Renal cortex interstitium (tissue), 15 donors: ENCODE results near the gene DKK1. TPM values are rescaled to one million over a fixed set of nuclear protein-coding genes. Genes with fewer than 3 reads are reported as not detected.
A peak's percentile ranks its signal among the peaks of the same experiment; 100 is the strongest.

ENCODE experiments used
- DNase-seq, 11 donors: peaks; one replicate each; pipeline ENCODE4 v3.0.0-alpha.2; 2013; ENCODE audit warnings: low read depth in 9 of 11, low spot score in 4 of 11; ENCODE audit errors: extremely low read depth in 1 of 11
- long read RNA-seq, 16 experiments: transcript quantifications; one replicate each; lab custom pipeline, GENCODE V29; 2026
- polyA plus RNA-seq, 3 donors: library from polyadenylated mRNA; unstranded; fragments of 120-200 nt; gene quantifications; one replicate each; pipeline ENCODE4 v1.2.1, GENCODE V29; 2013; ENCODE audit not compliant: insufficient read length in 3 of 3

DKK1 gene
- polyA plus RNA-seq, result 10 to 100 TPM; 34.8 to 50.4 (median 42.8) TPM
- long read RNA-seq, donor 1, transcript DKK1-201 (4 exons, 1,790 nt), result major isoform, 10 of 10 reads
- long read RNA-seq, donor 1, partial matches to known transcripts, result 0 of 10 reads
- long read RNA-seq, donor 1, other reads (novel, unspliced or antisense), result 0 of 10 reads
- long read RNA-seq, donor 2, transcript DKK1-201 (4 exons, 1,790 nt), result major isoform, 13 of 13 reads
- long read RNA-seq, donor 2, partial matches to known transcripts, result 0 of 13 reads
- long read RNA-seq, donor 2, other reads (novel, unspliced or antisense), result 0 of 13 reads
- long read RNA-seq, donor 3, transcript DKK1-201 (4 exons, 1,790 nt), result major isoform, 22 of 27 reads
- long read RNA-seq, donor 3, partial matches to known transcripts, result 5 of 27 reads
- long read RNA-seq, donor 3, other reads (novel, unspliced or antisense), result 0 of 27 reads
- long read RNA-seq, donor 4, transcript DKK1-201 (4 exons, 1,790 nt), result major isoform, 17 of 17 reads
- long read RNA-seq, donor 4, partial matches to known transcripts, result 0 of 17 reads
- long read RNA-seq, donor 4, other reads (novel, unspliced or antisense), result 0 of 17 reads
- long read RNA-seq, donor 5, result 0 reads
- long read RNA-seq, donor 6, transcript DKK1-201 (4 exons, 1,790 nt), result major isoform, 17 of 17 reads
- long read RNA-seq, donor 6, partial matches to known transcripts, result 0 of 17 reads
- long read RNA-seq, donor 6, other reads (novel, unspliced or antisense), result 0 of 17 reads
- long read RNA-seq, donor 7, transcript DKK1-201 (4 exons, 1,790 nt), result major isoform, 17 of 23 reads
- long read RNA-seq, donor 7, partial matches to known transcripts, result 6 of 23 reads
- long read RNA-seq, donor 7, other reads (novel, unspliced or antisense), result 0 of 23 reads
- long read RNA-seq, donor 8, transcript DKK1-201 (4 exons, 1,790 nt), result major isoform, 40 of 40 reads
- long read RNA-seq, donor 8, partial matches to known transcripts, result 0 of 40 reads
- long read RNA-seq, donor 8, other reads (novel, unspliced or antisense), result 0 of 40 reads
- long read RNA-seq, donor 9, transcript DKK1-201 (4 exons, 1,790 nt), result major isoform, 21 of 21 reads
- long read RNA-seq, donor 9, partial matches to known transcripts, result 0 of 21 reads
- long read RNA-seq, donor 9, other reads (novel, unspliced or antisense), result 0 of 21 reads
- long read RNA-seq, donor 10, transcript DKK1-201 (4 exons, 1,790 nt), result major isoform, 11 of 11 reads
- long read RNA-seq, donor 10, partial matches to known transcripts, result 0 of 11 reads
- long read RNA-seq, donor 10, other reads (novel, unspliced or antisense), result 0 of 11 reads
- long read RNA-seq, donor 11, transcript DKK1-201 (4 exons, 1,790 nt), result major isoform, 20 of 20 reads
- long read RNA-seq, donor 11, partial matches to known transcripts, result 0 of 20 reads
- long read RNA-seq, donor 11, other reads (novel, unspliced or antisense), result 0 of 20 reads
- long read RNA-seq, donor 12, transcript DKK1-201 (4 exons, 1,790 nt), result major isoform, 9 of 15 reads
- long read RNA-seq, donor 12, partial matches to known transcripts, result 6 of 15 reads
- long read RNA-seq, donor 12, other reads (novel, unspliced or antisense), result 0 of 15 reads
- long read RNA-seq, donor 13, result 0 reads
- long read RNA-seq, donor 14, transcript DKK1-201 (4 exons, 1,790 nt), result major isoform, 26 of 26 reads
- long read RNA-seq, donor 14, partial matches to known transcripts, result 0 of 26 reads
- long read RNA-seq, donor 14, other reads (novel, unspliced or antisense), result 0 of 26 reads
- long read RNA-seq, donor 15, transcript DKK1-201 (4 exons, 1,790 nt), result major isoform, 6 of 6 reads
- long read RNA-seq, donor 15, partial matches to known transcripts, result 0 of 6 reads
- long read RNA-seq, donor 15, other reads (novel, unspliced or antisense), result 0 of 6 reads
- long read RNA-seq, donor 16, transcript DKK1-201 (4 exons, 1,790 nt), result major isoform, 28 of 34 reads
- long read RNA-seq, donor 16, partial matches to known transcripts, result 6 of 34 reads
- long read RNA-seq, donor 16, other reads (novel, unspliced or antisense), result 0 of 34 reads

GRCh38 chr10:52313933-52314821, at the start of gene DKK1:
TSS of gene DKK1 (plus strand) at chr10:52314281. CDS start at chr10:52314435, 154 bp downstream.
- peak in 8 of 11 donors; percentile 23 to 53 (median 39) for DNase-seq

GRCh38 chr10:52265131-52265926, 48.8 kb upstream of the DKK1 start:
- no peak for DNase-seq

GRCh38 chr10:52266858-52267257, 47.2 kb upstream of the DKK1 start:
- no peak for DNase-seq

- DNase-seq, result no peak
Measured at GRCh38 chr10:52268790-52269189, 45.3 kb upstream of the DKK1 start.

DNA sequence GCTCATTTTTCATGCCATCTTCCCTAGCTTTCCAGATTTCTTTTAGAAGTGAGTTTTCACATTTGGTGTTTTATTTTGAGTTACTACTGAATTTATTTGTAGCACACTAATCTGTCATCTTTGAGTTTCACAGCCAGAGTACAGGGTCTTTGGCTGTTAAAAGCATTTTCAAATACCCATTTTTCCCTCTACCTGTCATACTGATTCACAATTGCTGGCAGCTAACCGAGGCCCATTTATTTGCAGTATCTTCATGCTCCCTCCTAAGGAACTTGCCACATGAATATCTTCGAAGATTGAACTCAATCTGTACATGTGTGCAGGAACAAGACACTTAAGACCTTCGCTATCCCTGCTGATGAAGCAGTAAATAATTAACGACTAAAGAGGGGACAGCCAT, 44.8 kb upstream of the DKK1 start:
- DNase-seq, result no peak

GRCh38 chr10:52276163-52276562, 37.9 kb upstream of the DKK1 start:
- no peak for DNase-seq

- DNase-seq, result no peak
Measured at GRCh38 chr10:52276986-52277385, 37.1 kb upstream of the DKK1 start.

DNA sequence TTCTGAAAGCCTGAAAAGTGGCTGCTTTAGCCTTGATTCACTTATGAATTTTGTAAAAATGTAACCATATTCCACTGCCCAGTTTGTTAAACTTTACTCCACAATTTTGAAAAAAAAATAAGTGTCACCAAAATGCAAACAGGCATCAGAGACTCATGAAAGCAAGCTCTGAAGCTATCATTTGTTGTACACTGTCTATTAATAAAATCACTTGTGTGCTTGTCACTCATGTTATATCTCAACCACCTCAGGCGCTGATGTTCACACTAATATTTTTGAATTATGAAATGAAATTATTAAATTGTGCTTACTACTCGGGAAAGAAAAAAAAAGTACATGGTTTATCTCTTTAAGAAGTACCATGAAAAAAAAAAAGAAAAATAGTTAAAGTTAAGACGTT, 34.5 kb upstream of the DKK1 start:
- no peak for DNase-seq

DNA sequence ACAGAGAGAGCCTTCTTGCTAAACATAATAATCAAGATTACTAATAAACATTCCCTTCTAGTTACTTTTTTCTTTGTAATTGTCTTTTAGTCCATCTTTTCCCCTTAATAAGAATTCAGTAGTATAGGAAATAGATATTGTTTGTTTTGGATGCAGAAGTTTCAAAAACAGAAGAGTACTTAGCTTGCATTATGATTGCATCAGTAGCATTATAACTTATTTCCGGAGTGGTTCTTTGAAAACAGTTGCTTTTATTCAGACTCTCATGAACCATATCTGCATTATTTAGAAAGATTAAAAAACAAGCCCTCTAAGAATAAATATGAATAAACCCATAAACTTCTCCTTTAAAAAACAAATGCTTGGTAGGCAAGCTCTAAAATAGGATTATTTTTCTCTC, 34.0 kb upstream of the DKK1 start:
- DNase-seq, result no peak

DNA sequence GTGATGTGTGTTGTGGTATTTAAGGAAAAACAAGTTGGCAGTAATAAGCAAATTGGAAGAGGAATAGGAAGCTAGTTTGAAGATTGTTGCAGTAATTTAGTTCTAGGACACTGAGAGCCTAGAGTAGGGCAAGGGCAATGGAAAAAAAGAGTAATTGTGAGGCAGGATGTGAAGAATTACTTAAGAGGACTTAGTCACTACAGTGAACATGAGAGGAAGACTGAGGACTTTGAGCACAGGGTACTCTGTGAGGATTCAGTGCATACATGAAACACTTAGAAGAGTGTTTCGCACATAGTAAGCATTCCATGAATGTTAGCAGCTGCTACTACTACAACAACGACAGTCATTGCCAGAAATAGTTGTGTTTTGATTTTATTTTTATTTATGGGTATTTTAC, 30.9 kb upstream of the DKK1 start:
- no peak for DNase-seq

DNA sequence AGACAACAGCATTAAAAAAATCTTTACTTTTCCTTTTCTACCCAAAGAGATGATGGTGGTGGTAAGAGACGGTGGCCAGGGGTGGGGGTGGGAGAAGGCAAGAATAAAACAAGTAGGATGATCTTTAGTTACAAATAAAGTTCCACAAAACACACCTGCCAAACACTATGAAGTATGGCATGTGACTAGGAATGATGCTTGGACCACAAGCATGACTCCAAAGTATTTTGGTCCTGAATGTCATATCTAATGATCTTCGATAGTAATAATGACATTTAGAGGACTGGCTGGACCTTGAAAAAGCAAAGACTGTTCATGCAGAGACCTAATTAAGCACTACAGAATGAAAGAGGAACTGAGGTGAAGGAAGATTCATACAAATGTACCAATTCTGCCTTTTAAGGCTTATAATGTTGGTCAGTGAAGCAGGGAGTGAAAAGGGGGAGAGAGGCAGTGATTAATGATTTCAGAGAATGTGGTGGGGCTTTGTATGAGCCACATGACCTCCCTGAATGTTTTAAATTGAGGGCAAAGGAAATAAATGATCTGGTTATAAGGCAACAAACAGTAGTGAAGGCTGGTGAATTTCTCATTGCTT, 29.6 kb upstream of the DKK1 start:
- DNase-seq, result no peak

- no peak for DNase-seq
Measured at GRCh38 chr10:52287866-52288265, 26.2 kb upstream of the DKK1 start.

DNA sequence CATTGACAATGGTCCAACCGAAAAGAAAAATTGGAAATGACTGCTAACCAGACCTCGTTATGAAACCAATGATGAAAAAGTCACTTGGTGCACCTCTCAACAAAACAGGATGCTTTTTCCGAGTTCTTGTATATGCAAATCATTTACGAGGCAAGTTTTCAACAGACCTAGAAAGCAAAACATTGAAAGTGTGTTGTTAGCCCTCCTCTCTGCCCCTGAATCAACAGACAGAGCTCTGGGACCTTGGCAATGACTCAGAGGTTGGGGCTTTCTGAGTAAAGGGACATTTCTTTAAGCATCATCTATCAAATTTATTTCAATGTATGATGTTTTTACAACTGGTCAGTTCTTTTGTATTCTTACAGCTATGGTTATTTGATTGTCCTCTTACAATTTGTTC, 16.3 kb upstream of the DKK1 start:
- no peak for DNase-seq

DNA sequence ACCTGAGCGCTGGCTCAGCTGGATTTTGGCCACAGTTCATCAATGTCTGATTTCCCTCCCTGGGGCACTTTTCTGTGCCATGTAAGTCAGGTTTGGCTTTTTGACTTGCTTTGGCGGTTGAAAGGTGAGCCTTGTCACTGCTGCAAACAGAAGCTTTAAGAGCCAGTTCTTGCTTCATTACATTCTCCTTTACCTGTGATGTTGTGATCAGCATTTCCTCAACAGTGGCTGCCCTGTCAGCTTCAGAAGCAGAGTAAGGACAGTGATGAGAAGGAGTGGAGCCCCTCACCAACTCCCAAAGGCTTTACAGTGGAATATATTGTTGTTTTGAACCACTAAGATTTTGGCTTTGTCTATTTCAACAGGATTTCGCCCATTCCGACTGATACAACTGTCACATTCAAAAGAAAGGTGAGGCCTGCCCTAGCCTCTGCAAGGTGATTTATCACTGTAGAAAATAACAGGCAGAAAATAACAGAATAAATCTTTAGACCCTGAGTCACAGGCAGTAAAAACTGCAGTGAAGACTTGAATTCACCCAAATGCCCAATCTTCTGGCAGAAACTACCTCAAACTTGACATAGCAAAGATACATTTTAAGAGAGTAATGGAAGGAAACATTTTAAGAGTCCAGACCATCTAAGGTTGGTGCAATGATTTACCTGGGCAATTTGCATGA, 13.3 kb upstream of the DKK1 start:
- DNase-seq, result no peak
